ENCODE measurements around the gene SENP7. TPM values are rescaled to one million over a fixed set of nuclear protein-coding genes. Genes with fewer than 3 reads are reported as not detected.

SENP7 gene
- total RNA-seq, 1 experiment from 2014 or later, result 7.9 TPM

GRCh38 chr3:101509811-101510210 is 3.2 kb downstream of the SENP7 start:
- H3K4me2 ChIP-seq (ENCODE audit: low read length), result no peak overlapping the region
- ChIA-PET POLR2A (no interaction called here), RAD21 (ENCODE audit: low non-redundant PET in 1 of 2, low total read pairs in 2 of 2, uncharacterized antibody in 2 of 2, unreplicated experiment in 2 of 2) (no interaction called here), CTCF (no interaction called here)
- no peak for ATAC-seq
- no peaks in the 10 kb centered on the region for H3K36me3 ChIP-seq (ENCODE audit: control insufficient read depth in 1 of 2, insufficient read depth in 2 of 2, low read length in 2 of 2)
- H3K9me3 ChIP-seq (ENCODE audit: control insufficient read depth in 1 of 2, insufficient read depth in 1 of 2, low read depth in 1 of 2, low read length in 2 of 2), result no peaks in the 10 kb centered on the region
- H3K79me2 ChIP-seq (ENCODE audit: insufficient read depth, low read length), result no peaks in the 10 kb centered on the region
- no peaks in the 10 kb centered on the region for H3K27me3 ChIP-seq (ENCODE audit: insufficient read depth, low read length)
- DNase-seq (ENCODE audit: low read depth, low spot score), result no peak
- no peak overlapping the region for H3K9ac ChIP-seq (ENCODE audit: low read length)
- no peak overlapping the region for H3K27ac ChIP-seq (ENCODE audit: low read depth, low read length)
- H2AFZ ChIP-seq (ENCODE audit: low read depth, low read length, poor library complexity, severe bottlenecking), result no peak overlapping the region
- BruUV-seq (replicated peaks), result no TSS peak
- H3K9me2 ChIP-seq (ENCODE audit: insufficient read depth), result no peaks in the 10 kb centered on the region
- no peak overlapping the region for H3K4me3 ChIP-seq (replicated peaks in 1 of 2; ENCODE audit: low read depth in 1 of 2, low read length in 2 of 2)
- intact Hi-C loops (cut with micrococcal nuclease), result no loop called here
- no peaks in the 10 kb centered on the region for H4K20me1 ChIP-seq (ENCODE audit: insufficient read depth)
- peaks cover 6 to 14% of the 10 kb centered on the region in 2 experiments; a peak in 3 of 4 replicates for H3K4me1 ChIP-seq (ENCODE audit: control insufficient read depth in 1 of 2, insufficient read depth in 2 of 2, low read length in 2 of 2)
- no peak for TF ChIP-seq POLR2A (IDR thresholded peaks at IDR 0.05; ENCODE audit: borderline replicate concordance, extremely low read depth, insufficient read depth, insufficient read length)
- no peak for TF ChIP-seq EZH2 (IDR thresholded peaks at IDR 0.05)
- TF ChIP-seq TCF7L2 (IDR thresholded peaks at IDR 0.05; ENCODE audit: borderline replicate concordance, extremely low read depth, insufficient read depth, insufficient read length), result no peak
- no peak for TF ChIP-seq ZNF274 (IDR thresholded peaks at IDR 0.05; ENCODE audit: low read depth, low read length)
- no peak for TF ChIP-seq POLR2AphosphoS5 (IDR thresholded peaks at IDR 0.05; ENCODE audit: low read depth, low read length)
- TF ChIP-seq ATF3 (IDR thresholded peaks at IDR 0.05), result no peak
- TF ChIP-seq CBX3 (IDR thresholded peaks at IDR 0.05; ENCODE audit: low read depth), result no peak
- TF ChIP-seq ZBTB33 (IDR thresholded peaks at IDR 0.05; ENCODE audit: extremely low read depth, insufficient replicate concordance, low read length), result no peak
- no peak for TF ChIP-seq ELF1 (IDR thresholded peaks at IDR 0.05; ENCODE audit: borderline replicate concordance, low read depth)
- TF ChIP-seq SIN3A (IDR thresholded peaks at IDR 0.05; ENCODE audit: low read depth), result no peak
- TF ChIP-seq EGR1 (IDR thresholded peaks at IDR 0.05; ENCODE audit: low read depth), result no peak
- TF ChIP-seq ZFX (IDR thresholded peaks at IDR 0.05), result no peak
- no peak for TF ChIP-seq SP1 (IDR thresholded peaks at IDR 0.05; ENCODE audit: low read depth)
- TF ChIP-seq CTCF (IDR thresholded peaks at IDR 0.05 in 2 of 3, conservative IDR thresholded peaks at IDR 0.05 in 1 of 3; ENCODE audit: borderline replicate concordance in 1 of 3, insufficient read depth in 1 of 3, low read depth in 2 of 3, low read length in 2 of 3), result no peak
- TF ChIP-seq FOSL1 (IDR thresholded peaks at IDR 0.05; ENCODE audit: low read depth), result no peak
- no peak for TF ChIP-seq YY1 (IDR thresholded peaks at IDR 0.05; ENCODE audit: extremely low read depth, insufficient replicate concordance, low read depth, low read length)
- no peak for TF ChIP-seq SRF (IDR thresholded peaks at IDR 0.05; ENCODE audit: low read depth)
